Erythroblast (primary cell): ENCODE results near the gene GEMIN7.

Experiments
- DNase-seq, 2 experiments: peaks; one replicate each; lab custom pipeline; 2025; lab: John Stamatoyannopoulos, UW
- GATA1 ChIP-seq: IDR thresholded peaks from 2 replicates; pipeline ENCODE4 v1.6.1; 2011; ENCODE audit warnings: low read depth, mild to moderate bottlenecking, control low read depth, low read length, moderate library complexity
- POLR2A ChIP-seq: IDR thresholded peaks from 2 replicates; pipeline ENCODE4 v1.6.1; 2011; ENCODE audit warnings: mild to moderate bottlenecking, low read length

GEMIN7 gene

GRCh38 chr19:45049073-45049736, 29.9 kb upstream of the GEMIN7 start:
- DNase-seq: no peak

GRCh38 chr19:45050036-45050435, 29.0 kb upstream of the GEMIN7 start:
- TF ChIP-seq GATA1 (no peak), POLR2A (no peak)
- DNase-seq: no peak

More at GRCh38 chr19:45049073-45049736, 29.9 kb upstream of the GEMIN7 start:
- TF ChIP-seq POLR2A (no peak), GATA1 (no peak)

GRCh38 chr19:45051929-45052579, 27.0 kb upstream of the GEMIN7 start:
- no peak for DNase-seq
- TF ChIP-seq POLR2A (no peak), GATA1 (no peak)

GRCh38 chr19:45056831-45057230, 22.2 kb upstream of the GEMIN7 start:
- TF ChIP-seq POLR2A (no peak), GATA1 (no peak)

GRCh38 chr19:45057444-45057843, 21.6 kb upstream of the GEMIN7 start:
- no peak for TF ChIP-seq GATA1
- no peak for DNase-seq

More at GRCh38 chr19:45056831-45057230, 22.2 kb upstream of the GEMIN7 start:
- no peak for DNase-seq

- DNase-seq: peak in 1 of 2 experiments; percentile 33
- TF ChIP-seq GATA1 (no peak), POLR2A (no peak)
Measured at GRCh38 chr19:45058622-45059159, 20.4 kb upstream of the GEMIN7 start.

GRCh38 chr19:45059258-45059965, 19.6 kb upstream of the GEMIN7 start:
- TF ChIP-seq GATA1 (no peak), POLR2A (no peak)
- peak; percentile 85 to 93 for DNase-seq

- TF ChIP-seq POLR2A (no peak), GATA1 (no peak)
Measured at GRCh38 chr19:45061965-45062364, 17.1 kb upstream of the GEMIN7 start.

GRCh38 chr19:45063851-45064801, 14.9 kb upstream of the GEMIN7 start:
- TF ChIP-seq GATA1 (no peak), POLR2A (no peak)
- DNase-seq: no peak

More at GRCh38 chr19:45061965-45062364, 17.1 kb upstream of the GEMIN7 start:
- no peak for DNase-seq

- no peak for TF ChIP-seq POLR2A
- no peak for TF ChIP-seq GATA1
Measured at GRCh38 chr19:45066921-45067661, 12.0 kb upstream of the GEMIN7 start.

GRCh38 chr19:45068041-45068440, 11.0 kb upstream of the GEMIN7 start:
- no peak for DNase-seq

More at GRCh38 chr19:45066921-45067661, 12.0 kb upstream of the GEMIN7 start:
- no peak for DNase-seq

GRCh38 chr19:45069056-45069455, 10.0 kb upstream of the GEMIN7 start:
- TF ChIP-seq GATA1 (no peak), POLR2A (no peak)
- no peak for DNase-seq

More at GRCh38 chr19:45068041-45068440, 11.0 kb upstream of the GEMIN7 start:
- TF ChIP-seq POLR2A (no peak), GATA1 (no peak)

GRCh38 chr19:45070214-45070613, 8.8 kb upstream of the GEMIN7 start:
- TF ChIP-seq GATA1: no peak
- DNase-seq: no peak
